GM12878 (cell line): ENCODE results near the gene FRYL. TPM values are rescaled to one million over a fixed set of nuclear protein-coding genes. Genes with fewer than 3 reads are reported as not detected.

ENCODE experiments used
- ATAC-seq: fragments of 200-7000 bp; cut with Tn5 transposase; 3 replicates; pipeline ENCODE4 v1.9.1; 2020; ENCODE audit warnings: mild to moderate bottlenecking, moderate library complexity
- BruUV-seq: library from RNA; stranded (reverse); fragments of 400-500 nt; replicated peaks from 2 replicates; lab custom pipeline; 2021; lab: Mats Ljungman, UMichigan
- CTCF ChIA-PET: fragments of 300-600 bp; sonication (Branson Sonifier 250); formaldehyde crosslinking; extraction: SDS; loops from one replicate; lab custom pipeline; 2021; ENCODE audit warnings: inconsistent platforms; lab: Yijun Ruan, JAX
- POLR2A ChIA-PET: fragments of 350-600 bp; formaldehyde crosslinking; extraction: SDS; loops from one replicate; lab custom pipeline; 2021; ENCODE audit warnings: inconsistent platforms; lab: Charles Lee
- RAD21 ChIA-PET: fragments of 300-600 bp; sonication (Branson Sonifier 250); formaldehyde crosslinking; loops from one replicate; lab custom pipeline; 2023; ENCODE audit warnings: antibody characterized with exemption; ENCODE audit not compliant: unreplicated experiment; lab: Charles Lee
- SMC1A ChIA-PET: fragments of 300-600 bp; sonication (Branson Sonifier 250); formaldehyde crosslinking; loops from one replicate; lab custom pipeline; 2023; ENCODE audit not compliant: unreplicated experiment, uncharacterized antibody; lab: Charles Lee
- DNase-seq: peaks from one replicate; pipeline ENCODE4 v3.0.0-alpha.2; 2011; ENCODE audit warnings: low read depth, low spot score
- FAIRE-seq: peaks from 3 replicates; lab custom pipeline; 2011; peaks lifted over from hg19 to GRCh38; lab: Jason Lieb, UNC
- H2AFZ ChIP-seq: 2 replicates; pipeline ENCODE4 v1.6.0; 2011; ENCODE audit warnings: low read depth, low read length, control low read depth; ENCODE audit not compliant: control insufficient read depth
- H3K27ac ChIP-seq: 2 replicates; pipeline ENCODE4 v1.5.1; 2011; ENCODE audit warnings: control low read depth; ENCODE audit not compliant: control insufficient read depth, insufficient read depth
- H3K27me3 ChIP-seq, 2 experiments: replicated peaks in 1 of 2; 2 replicates each; pipeline versions ENCODE4 v1.6.0 to v1.6.1; 2011; ENCODE audit warnings: low read length in 1 of 2; ENCODE audit not compliant: control insufficient read depth in 2 of 2, insufficient read depth in 2 of 2
- H3K36me3 ChIP-seq, 2 experiments: 2 replicates each; pipeline ENCODE4 v1.5.1; 2011; ENCODE audit warnings: low read length in 1 of 2; ENCODE audit not compliant: control insufficient read depth in 2 of 2, insufficient read depth in 2 of 2
- H3K4me1 ChIP-seq: 2 replicates; pipeline ENCODE4 v1.6.1; 2011; ENCODE audit warnings: mild to moderate bottlenecking, low read length, moderate library complexity, mixed read lengths; ENCODE audit not compliant: control insufficient read depth, insufficient read depth
- H3K4me2 ChIP-seq: 2 replicates; pipeline ENCODE4 v1.6.0; 2011; ENCODE audit warnings: control low read depth; ENCODE audit not compliant: control insufficient read depth, insufficient read depth
- H3K4me3 ChIP-seq: fragments of 200-600 bp; sonication (generic); 2 replicates; pipeline ENCODE4 v1.5.1; 2016
- H3K79me2 ChIP-seq: 2 replicates; pipeline ENCODE4 v1.6.0; 2011; ENCODE audit warnings: low read length; ENCODE audit not compliant: control insufficient read depth, insufficient read depth
- H3K9ac ChIP-seq: 2 replicates; pipeline ENCODE4 v1.8.0; 2011; ENCODE audit warnings: low read length, control low read depth, mixed read lengths; ENCODE audit not compliant: control insufficient read depth, insufficient read depth
- H3K9me3 ChIP-seq: replicated peaks from 3 replicates; pipeline ENCODE4 v1.5.1; 2011; ENCODE audit warnings: mild to moderate bottlenecking, low read length; ENCODE audit not compliant: control insufficient read depth, insufficient read depth
- H4K20me1 ChIP-seq: 2 replicates; pipeline ENCODE4 v1.6.0; 2011; ENCODE audit not compliant: control insufficient read depth, insufficient read depth
- BACH1 ChIP-seq: fragments of 450-650 bp; IDR thresholded peaks from 2 replicates; pipeline ENCODE4 v1.6.1; 2017; ENCODE audit warnings: mild to moderate bottlenecking, borderline replicate concordance
- BCL11A ChIP-seq: IDR thresholded peaks from 2 replicates; pipeline ENCODE4 v1.6.1; 2011; ENCODE audit warnings: low read depth, low read length
- BCLAF1 ChIP-seq: fragments of 450-650 bp; IDR thresholded peaks from 2 replicates; pipeline ENCODE4 v1.6.1; 2017; ENCODE audit warnings: antibody characterized with exemption, mild to moderate bottlenecking, moderate library complexity
- CHD4 ChIP-seq: fragments of 200-600 bp; sonication (generic); IDR thresholded peaks from 2 replicates; pipeline ENCODE4 v1.6.1; 2016; ENCODE audit warnings: mild to moderate bottlenecking
- CREB1 ChIP-seq: IDR thresholded peaks from 2 replicates; pipeline ENCODE4 v1.6.1; 2012; ENCODE audit warnings: low read depth, mild to moderate bottlenecking, inconsistent platforms
- E4F1 ChIP-seq: fragments of 450-650 bp; IDR thresholded peaks from 2 replicates; pipeline ENCODE4 v1.6.1; 2018; ENCODE audit warnings: borderline replicate concordance, mild to moderate bottlenecking; ENCODE audit not compliant: partially characterized antibody
- FOXK2 ChIP-seq: fragments of 450-650 bp; IDR thresholded peaks from 2 replicates; pipeline ENCODE4 v1.6.1; 2017; ENCODE audit warnings: mild to moderate bottlenecking, moderate library complexity
- IKZF2 ChIP-seq, 2 experiments: fragments of 450-650 bp; IDR thresholded peaks; 2 replicates each; pipeline ENCODE4 v1.6.1; 2017; ENCODE audit warnings: mild to moderate bottlenecking in 2 of 2, moderate library complexity in 2 of 2
- JUND ChIP-seq: IDR thresholded peaks from 2 replicates; pipeline ENCODE4 v1.6.1; 2012; ENCODE audit warnings: low read depth, mild to moderate bottlenecking, low read length, improper control_type of control experiment, moderate library complexity
- KLF5 ChIP-seq: fragments of 450-650 bp; IDR thresholded peaks from 2 replicates; pipeline ENCODE4 v1.6.1; 2014; ENCODE audit warnings: mild to moderate bottlenecking; ENCODE audit not compliant: partially characterized antibody
- LARP7 ChIP-seq: fragments of 450-650 bp; IDR thresholded peaks from 2 replicates; pipeline ENCODE4 v1.6.1; 2017; ENCODE audit warnings: mild to moderate bottlenecking
- MEF2A ChIP-seq: IDR thresholded peaks from 2 replicates; pipeline ENCODE4 v1.6.1; 2011; ENCODE audit warnings: low read depth, mild to moderate bottlenecking, low read length, moderate library complexity; ENCODE audit not compliant: insufficient read depth
- MYB ChIP-seq: fragments of 150-350 bp; IDR thresholded peaks from 2 replicates; pipeline ENCODE4 v1.6.1; 2014; ENCODE audit warnings: mild to moderate bottlenecking, low read depth, low read length, borderline replicate concordance
- NFXL1 ChIP-seq: fragments of 450-650 bp; IDR thresholded peaks from 2 replicates; pipeline ENCODE4 v1.6.1; 2017; ENCODE audit warnings: antibody characterized with exemption, mild to moderate bottlenecking, borderline replicate concordance
- POU2F2 ChIP-seq: IDR thresholded peaks from 3 replicates; pipeline ENCODE4 v1.6.1; 2011; ENCODE audit warnings: low read depth, mild to moderate bottlenecking, low read length, borderline replicate concordance
- RBBP5 ChIP-seq: fragments of 200-600 bp; sonication (generic); conservative IDR thresholded peaks from 2 replicates; pipeline ENCODE4 v1.6.1; 2016
- RCOR1 ChIP-seq: conservative IDR thresholded peaks from 2 replicates; pipeline ENCODE4 v1.6.1; 2012; ENCODE audit warnings: low read depth, low read length, improper control_type of control experiment
- SMAD5 ChIP-seq: IDR thresholded peaks from 2 replicates; pipeline ENCODE4 v1.6.1; 2016; ENCODE audit warnings: antibody characterized with exemption, low read depth
- SP1 ChIP-seq: IDR thresholded peaks from one replicate; pipeline ENCODE4 v1.6.1; 2011; ENCODE audit warnings: low read depth, low read length
- STAT3 ChIP-seq: IDR thresholded peaks from 2 replicates; pipeline ENCODE4 v1.6.1; 2011; ENCODE audit warnings: low read depth, low read length, improper control_type of control experiment
- WGBS: methylation state at CpG from one replicate; pipeline ENCODE4 v1.1.6; 2016; ENCODE audit warnings: low lambda C conversion rate; ENCODE audit not compliant: insufficient replicate concordance, insufficient coverage; ENCODE audit errors: missing lambda C conversion rate; 5-methylcytosine and 5-hydroxymethylcytosine counted together
- in situ Hi-C: fragments of 300-500 bp; cut with MboI; formaldehyde crosslinking; loops from 9 replicates; pipeline ENCODE4 v1.14.3; 2018; ENCODE audit warnings: mixed read lengths
- intact Hi-C: fragments of 100-400 bp; cut with micrococcal nuclease; formaldehyde crosslinking; loops from one replicate; pipeline ENCODE4 v1.14.2; 2022; ENCODE audit not compliant: unreplicated experiment
- polyA plus RNA-seq, 11 experiments: library from polyadenylated mRNA; depleted of rRNA in 4 of 11; unstranded in 6 of 11; stranded (reverse) in 5 of 11; fragments of >200 nt; fragmentation: Nextera tagmentation in 4 of 11; fragmentation: Illumina TruSeq in 1 of 11; extraction: Ambion mirVana in 4 of 11; extraction: Trizol in 1 of 11; gene quantifications; 1 replicate in 1 of 11; 2 replicates in 10 of 11; pipeline versions ENCODE4 v1.2.1 to v1.2.3, GENCODE V29; 2011 to 2016; ENCODE audit warnings: inconsistent platforms in 2 of 11, missing spikeins in 2 of 11, low read depth in 1 of 11
- total RNA-seq, 4 experiments: library from RNA; depleted of rRNA in 3 of 4; stranded (reverse); fragments of >200 nt in 3 of 4; fragmentation: Illumina TruSeq in 1 of 4; extraction: Trizol in 1 of 4; gene quantifications; 2 replicates each; pipeline versions ENCODE4 v1.2.1 to v1.2.3, GENCODE V29; 2013 to 2021

Gene FRYL
- total and polyA plus RNA-seq, 10 of the 15 experiments (the other 5 are each of a cell fraction or from before 2014, with no cell fraction given) = 10.3 to 50.6 (median 28.7) TPM

- no TSS peak for BruUV-seq
- SMC1A ChIA-PET = no interaction called here
- Histone ChIP-seq H3K79me2 (no peaks in the 10 kb centered on the region), H3K4me2 (no peak overlapping the region), H4K20me1 (no peaks in the 10 kb centered on the region), H3K9me3 (no peaks in the 10 kb centered on the region), H2AFZ (no peak overlapping the region), H3K27ac (no peak overlapping the region; the same call in 1 of the 2 replicates), H3K36me3 (peaks cover 1 to 12% of the 10 kb centered on the region in 2 experiments; a peak in 3 of 4 replicates), H3K4me1 (peaks cover 5% of the 10 kb centered on the region; the same call in 1 of the 2 replicates), H3K27me3 (no peaks in the 10 kb centered on the region), H3K9ac (no peak overlapping the region), H3K4me3 (no peak overlapping the region)
- POLR2A ChIA-PET = no interaction called here
- CTCF ChIA-PET = no interaction called here
- TF ChIP-seq KLF5 (no peak), STAT3 (no peak), CHD4 (no peak), RBBP5 (no peak), CREB1 (no peak), BCL11A (no peak), NFXL1 (no peak), POU2F2 (no peak), MYB (no peak), LARP7 (no peak), BACH1 (no peak), IKZF2 (IDR thresholded peaks at IDR 0.05) (no peak), SP1 (no peak), FOXK2 (no peak), RCOR1 (no peak), MEF2A (no peak), E4F1 (no peak), BCLAF1 (no peak), SMAD5 (no peak), JUND (no peak)
- RAD21 ChIA-PET = no interaction called here
- WGBS = 35% methylated on average over 3 of the region's 3 CpGs
- in situ Hi-C loops = no loop called here
- intact Hi-C loops = no loop called here
- ATAC-seq (no peak), DNase-seq (no peak), FAIRE-seq (no peak)
These were observed 214.1 kb downstream of the FRYL start for GRCh38 chr4:48566034-48566384.
